BLaER1 (cell line): Measurements from ENCODE around the gene MFRP.

Experiments used
- H3K27ac ChIP-seq: shearing (Covaris generic); formaldehyde crosslinking; 2 replicates; pipeline ENCODE4 v1.8.1; 2022
- H3K27me3 ChIP-seq: shearing (Covaris generic); formaldehyde crosslinking; 2 replicates; pipeline ENCODE4 v1.8.1; 2022
- H3K36me3 ChIP-seq: shearing (Covaris generic); formaldehyde crosslinking; 2 replicates; pipeline ENCODE4 v1.8.1; 2022
- H3K4me1 ChIP-seq: shearing (Covaris generic); formaldehyde crosslinking; 2 replicates; pipeline ENCODE4 v1.8.1; 2022
- H3K4me2 ChIP-seq: shearing (Covaris generic); formaldehyde crosslinking; 2 replicates; pipeline ENCODE4 v1.8.1; 2022
- H3K4me3 ChIP-seq: shearing (Covaris generic); formaldehyde crosslinking; 2 replicates; pipeline ENCODE4 v1.8.1; 2022
- H3K9ac ChIP-seq: shearing (Covaris generic); formaldehyde crosslinking; 2 replicates; pipeline ENCODE4 v1.8.1; 2022
- H3K9me3 ChIP-seq: shearing (Covaris generic); formaldehyde crosslinking; 2 replicates; pipeline ENCODE4 v1.8.1; 2022
- H4K20me1 ChIP-seq: shearing (Covaris generic); formaldehyde crosslinking; 2 replicates; pipeline ENCODE4 v1.8.1; 2022
- Cebpa-rat ChIP-seq: shearing (Covaris generic); IDR thresholded peaks from 2 replicates; pipeline ENCODE4 v1.8.1; 2022

Gene MFRP

DNA sequence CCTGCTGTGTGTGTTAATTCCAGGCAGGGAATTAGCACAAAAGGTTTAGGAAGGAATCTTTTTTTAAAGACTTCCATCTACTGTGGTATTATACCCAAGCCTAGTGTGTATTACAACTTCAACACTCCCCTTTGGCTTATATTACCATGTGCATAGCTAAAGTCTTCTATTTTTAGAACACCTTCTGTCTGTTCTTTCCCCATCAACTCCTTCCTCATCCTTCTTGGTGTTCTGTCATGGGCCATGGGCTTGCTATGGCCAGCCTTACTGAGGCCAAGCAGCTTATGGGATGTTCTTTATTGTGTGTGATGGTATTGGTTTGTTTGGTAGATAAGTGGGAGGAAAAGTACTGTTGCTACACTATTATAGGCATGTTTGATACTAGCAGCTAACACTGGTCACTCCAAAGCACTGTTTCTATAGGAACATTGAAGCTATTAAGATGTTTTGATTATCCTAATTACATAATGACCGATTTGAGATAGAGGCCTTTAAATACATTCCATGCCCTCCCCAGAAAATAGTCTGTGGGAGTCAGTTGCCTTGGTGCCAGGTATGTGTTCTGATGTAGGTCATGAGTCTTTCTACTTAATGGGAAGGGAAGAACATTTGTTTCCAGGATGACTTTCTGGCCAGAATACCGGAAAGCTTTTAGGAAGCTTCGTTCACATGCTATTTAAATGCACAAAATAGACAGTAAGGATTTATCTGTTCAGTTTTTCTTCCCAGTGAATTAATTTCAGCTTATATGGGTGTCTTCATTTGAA, 46.1 kb downstream of the MFRP start:
- peaks cover 94% of the 10 kb centered on the region for H3K36me3 ChIP-seq
- no peak overlapping the region for H3K4me2 ChIP-seq
- TF ChIP-seq Cebpa-rat, result no peak
- H3K4me3 ChIP-seq, result no peak overlapping the region
- H3K27ac ChIP-seq, result no peak overlapping the region
- H3K27me3 ChIP-seq, result no peaks in the 10 kb centered on the region
- no peak overlapping the region for H3K9ac ChIP-seq
- no peaks in the 10 kb centered on the region for H3K4me1 ChIP-seq
- H4K20me1 ChIP-seq, result 0 out of 2 replicates have a peak, but pooled peaks cover 2% of the 10 kb centered on the region
- no peaks in the 10 kb centered on the region for H3K9me3 ChIP-seq

- H3K4me1 ChIP-seq, result no peaks in the 10 kb centered on the region
- no peaks in the 10 kb centered on the region for H3K9me3 ChIP-seq
- H3K27me3 ChIP-seq, result no peaks in the 10 kb centered on the region
- no peak overlapping the region for H3K4me3 ChIP-seq
- H3K9ac ChIP-seq, result no peak overlapping the region
- TF ChIP-seq Cebpa-rat, result no peak
- peaks cover 90% of the 10 kb centered on the region for H3K36me3 ChIP-seq
- H4K20me1 ChIP-seq, result 0 out of 2 replicates have a peak, but pooled peaks cover 7% of the 10 kb centered on the region
- no peak overlapping the region for H3K27ac ChIP-seq
- no peak overlapping the region for H3K4me2 ChIP-seq
These were observed 47.1 kb downstream of the MFRP start for GRCh38 chr11:119299416-119299815.

DNA sequence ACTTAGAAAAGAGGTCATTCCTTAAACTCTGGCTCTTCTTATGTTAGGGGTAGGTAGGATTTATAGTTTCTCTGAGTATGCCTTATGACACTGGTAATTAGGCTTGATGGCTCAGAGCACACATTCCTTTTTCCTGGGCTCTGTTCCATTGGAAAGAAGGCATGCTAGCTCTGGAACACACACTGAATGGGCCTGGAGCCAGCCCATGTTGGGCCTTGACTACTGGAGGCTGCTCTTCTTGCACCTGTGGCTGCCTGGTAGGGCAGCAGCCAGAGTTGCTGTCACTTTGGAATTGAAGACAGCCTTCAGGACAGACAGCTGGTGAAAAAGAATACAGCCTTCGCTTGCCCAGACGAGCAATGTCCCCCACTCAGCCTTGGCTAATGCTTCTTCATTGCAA, 47.8 kb downstream of the MFRP start:
- Histone ChIP-seq H3K36me3 (peaks cover 90% of the 10 kb centered on the region), H4K20me1 (0 out of 2 replicates have a peak, but pooled peaks cover 7% of the 10 kb centered on the region), H3K9ac (no peak overlapping the region), H3K4me2 (no peak overlapping the region), H3K27ac (no peak overlapping the region), H3K27me3 (no peaks in the 10 kb centered on the region), H3K9me3 (no peaks in the 10 kb centered on the region), H3K4me3 (no peak overlapping the region), H3K4me1 (no peaks in the 10 kb centered on the region)
- no peak for TF ChIP-seq Cebpa-rat

DNA sequence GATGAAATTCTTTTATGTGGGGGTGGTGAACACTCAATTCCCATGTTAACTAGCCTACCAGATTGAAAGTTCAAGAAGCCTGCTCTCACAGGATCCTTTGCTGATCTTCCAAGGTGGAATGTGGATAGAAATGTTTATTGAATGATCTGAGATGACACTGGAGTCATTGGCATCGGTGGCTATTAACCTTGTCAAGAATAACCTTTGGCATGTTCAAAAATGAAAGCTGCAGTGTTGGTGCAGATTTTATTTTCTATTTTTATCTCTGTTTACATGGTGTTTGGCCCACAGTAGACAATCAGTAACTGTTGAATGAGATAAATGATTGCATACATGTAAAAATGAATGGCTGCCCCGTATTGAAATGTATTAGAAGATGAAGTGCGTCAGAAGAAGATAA, 48.6 kb downstream of the MFRP start:
- TF ChIP-seq Cebpa-rat, result no peak
- Histone ChIP-seq H4K20me1 (0 out of 2 replicates have a peak, but pooled peaks cover 7% of the 10 kb centered on the region), H3K4me2 (no peak overlapping the region), H3K36me3 (peaks cover 90% of the 10 kb centered on the region), H3K27ac (no peak overlapping the region), H3K4me3 (no peak overlapping the region), H3K27me3 (no peaks in the 10 kb centered on the region), H3K9me3 (no peaks in the 10 kb centered on the region), H3K4me1 (no peaks in the 10 kb centered on the region), H3K9ac (no peak overlapping the region)

DNA sequence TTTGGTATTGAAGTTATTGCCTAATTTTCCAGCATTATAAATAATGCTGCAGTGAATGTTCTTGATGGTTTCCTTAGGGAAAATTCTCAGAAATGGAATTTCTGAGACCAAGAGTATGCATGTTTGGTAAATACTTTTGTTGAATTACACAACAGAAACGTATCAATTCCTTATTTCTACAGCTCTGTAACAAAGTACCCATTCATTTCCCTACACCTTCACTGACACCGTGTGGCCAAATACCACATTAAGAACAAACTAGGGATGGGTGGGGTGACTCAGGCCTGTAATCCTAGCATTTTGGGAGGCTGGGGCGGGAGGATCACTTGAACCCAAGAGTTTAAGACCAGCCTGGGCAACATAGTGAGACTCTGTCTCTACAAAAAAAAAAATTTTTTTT, 51.3 kb downstream of the MFRP start:
- 0 out of 2 replicates have a peak, but pooled peaks cover 7% of the 10 kb centered on the region for H4K20me1 ChIP-seq
- H3K4me2 ChIP-seq, result no peak overlapping the region
- H3K27me3 ChIP-seq, result no peaks in the 10 kb centered on the region
- H3K36me3 ChIP-seq, result peaks cover 83% of the 10 kb centered on the region
- no peaks in the 10 kb centered on the region for H3K4me1 ChIP-seq
- TF ChIP-seq Cebpa-rat, result no peak
- no peak overlapping the region for H3K9ac ChIP-seq
- H3K9me3 ChIP-seq, result peaks cover 12% of the 10 kb centered on the region
- no peak overlapping the region for H3K27ac ChIP-seq
- H3K4me3 ChIP-seq, result no peak overlapping the region

DNA sequence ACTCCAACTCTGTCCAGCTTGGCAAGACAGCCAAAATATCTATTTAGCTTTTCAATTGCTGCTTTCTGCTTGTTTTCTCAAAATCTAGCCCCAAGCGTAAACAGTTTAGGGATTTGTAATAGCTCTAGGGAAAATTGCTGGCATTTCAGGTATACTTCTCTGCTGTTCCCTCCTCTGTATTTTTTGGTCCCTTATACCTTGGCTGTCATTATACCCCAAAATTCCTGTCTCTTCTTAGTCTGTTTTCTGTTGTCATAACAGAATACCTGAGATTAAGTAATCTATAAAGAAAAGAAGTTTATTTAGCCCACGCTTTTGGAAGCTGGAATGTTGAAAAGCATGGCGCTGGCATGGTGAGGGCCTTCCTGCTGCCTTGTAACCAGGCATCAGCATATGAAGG, 53.0 kb downstream of the MFRP start:
- H3K36me3 ChIP-seq, result peaks cover 80% of the 10 kb centered on the region
- no peak overlapping the region for H3K27ac ChIP-seq
- H3K4me3 ChIP-seq, result no peak overlapping the region
- H3K4me1 ChIP-seq, result no peaks in the 10 kb centered on the region
- H3K9me3 ChIP-seq, result peaks cover 18% of the 10 kb centered on the region
- H3K9ac ChIP-seq, result no peak overlapping the region
- 0 out of 2 replicates have a peak, but pooled peaks cover 7% of the 10 kb centered on the region for H4K20me1 ChIP-seq
- H3K27me3 ChIP-seq, result no peaks in the 10 kb centered on the region
- no peak overlapping the region for H3K4me2 ChIP-seq
- no peak for TF ChIP-seq Cebpa-rat

DNA sequence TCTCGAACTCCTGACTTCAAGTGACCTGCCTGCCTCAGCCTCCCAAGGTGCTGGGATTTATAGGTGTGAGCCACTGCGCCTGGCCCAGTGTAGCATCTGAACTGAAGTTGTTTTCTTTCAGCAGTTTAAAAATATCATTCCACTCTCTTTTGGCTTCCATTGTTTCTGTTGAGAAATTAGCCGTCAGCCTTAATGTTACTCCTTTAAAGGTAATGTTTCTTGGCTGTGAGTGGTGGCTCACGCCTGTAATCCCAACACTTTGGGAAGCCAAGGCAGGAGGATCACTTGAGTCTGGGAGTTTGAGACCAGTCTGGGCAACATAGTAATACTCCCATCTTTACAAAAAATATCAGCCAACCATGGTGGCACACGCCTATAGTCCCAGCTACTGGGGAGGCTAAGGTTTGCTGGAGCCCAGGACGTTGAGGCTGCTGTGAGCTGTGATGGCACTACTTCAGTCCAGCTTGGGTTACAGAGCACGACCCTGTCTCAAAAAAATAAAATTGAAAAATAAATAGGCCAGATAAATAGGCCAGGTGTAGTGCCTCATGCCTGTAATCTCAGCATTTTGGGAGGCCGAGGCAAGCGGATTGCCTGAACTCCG, 55.5 kb downstream of the MFRP start:
- H3K9me3 ChIP-seq, result peaks cover 18% of the 10 kb centered on the region
- no peak overlapping the region for H3K27ac ChIP-seq
- no peaks in the 10 kb centered on the region for H3K27me3 ChIP-seq
- 0 out of 2 replicates have a peak, but pooled peaks cover 7% of the 10 kb centered on the region for H4K20me1 ChIP-seq
- H3K4me1 ChIP-seq, result no peaks in the 10 kb centered on the region
- no peak overlapping the region for H3K4me2 ChIP-seq
- no peak overlapping the region for H3K4me3 ChIP-seq
- TF ChIP-seq Cebpa-rat, result no peak
- H3K9ac ChIP-seq, result no peak overlapping the region
- peaks cover 80% of the 10 kb centered on the region for H3K36me3 ChIP-seq
